Measurements from ENCODE around the gene OR8A1.
"Not testable (repeated sequence)": the region's sequence is repeated elsewhere in the genome, so short reads cannot be mapped to it uniquely, and the experiment has no call there.

Gene OR8A1

GRCh38 chr11:124597626-124598025 lies 27.8 kb downstream of the OR8A1 start:
- no peak for DNase-seq

- no peak for DNase-seq
Measured at GRCh38 chr11:124600621-124601320, 31.0 kb downstream of the OR8A1 start.

GRCh38 chr11:124602193-124602592 lies 32.4 kb downstream of the OR8A1 start:
- no peak for DNase-seq

GRCh38 chr11:124602723-124603122 lies 32.9 kb downstream of the OR8A1 start:
- DNase-seq, result not testable (repeated sequence)

- DNase-seq, result no peak
Measured at GRCh38 chr11:124605719-124606118, 35.9 kb downstream of the OR8A1 start.

GRCh38 chr11:124608147-124608546 lies 38.4 kb downstream of the OR8A1 start:
- DNase-seq, result no peak

- DNase-seq, result no peak
Measured at GRCh38 chr11:124610295-124610694, 40.5 kb downstream of the OR8A1 start.

- no peak for DNase-seq
Measured at GRCh38 chr11:124611064-124611463, 41.3 kb downstream of the OR8A1 start, which contains the start of gene PANX3. PANX3 (plus strand) TSS chr11:124611428; CDS start chr11:124611557, 129 bp downstream.

- DNase-seq, result no peak
Measured at GRCh38 chr11:124612045-124612444, 42.2 kb downstream of the OR8A1 start.

GRCh38 chr11:124612567-124613246 lies 42.9 kb downstream of the OR8A1 start:
- no peak for DNase-seq

GRCh38 chr11:124618863-124619262 lies 49.1 kb downstream of the OR8A1 start:
- no peak for DNase-seq
